OCI-LY1 (cell line): Measurements from ENCODE around the gene C4BPB.

Experiments used
- EZH2 ChIP-seq: fragments of 200-600 bp; sonication (generic), shearing (Covaris generic); IDR thresholded peaks from 2 replicates; pipeline ENCODE4 v1.8.0; 2017; ENCODE audit warnings: borderline replicate concordance, mixed run types, mild to moderate bottlenecking, antibody characterized with exemption, low read length, moderate library complexity, mixed read lengths
- TF ChIP-seq, protein P1 (sequence below): fragments of 200-600 bp; sonication (generic), shearing (Covaris generic); IDR thresholded peaks from 2 replicates; pipeline ENCODE4 v1.5.1; 2017; ENCODE audit warnings: mild to moderate bottlenecking, antibody characterized with exemption, low read length, moderate library complexity, mixed read lengths

DNA sequence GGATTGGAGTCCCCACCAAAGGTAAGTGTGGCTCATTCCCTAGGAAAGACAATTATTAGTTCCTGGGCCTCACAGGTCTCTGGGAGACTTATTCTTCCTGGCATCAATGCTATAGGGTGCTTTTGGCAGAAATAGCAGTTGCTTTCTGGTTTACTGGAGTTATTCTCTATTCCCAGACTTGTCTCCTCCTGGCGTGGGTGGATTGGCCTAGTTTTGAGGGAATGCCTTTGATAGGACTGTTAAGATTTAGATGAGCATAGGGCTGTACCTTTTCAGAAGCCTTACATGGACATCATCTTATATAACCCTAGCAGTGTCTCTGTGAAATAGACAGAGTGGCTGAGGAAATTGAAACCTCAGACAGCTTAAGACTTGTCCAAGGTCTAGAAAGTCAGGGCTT is 26.6 kb upstream of the C4BPB start:
- TF ChIP-seq, protein P1, sequence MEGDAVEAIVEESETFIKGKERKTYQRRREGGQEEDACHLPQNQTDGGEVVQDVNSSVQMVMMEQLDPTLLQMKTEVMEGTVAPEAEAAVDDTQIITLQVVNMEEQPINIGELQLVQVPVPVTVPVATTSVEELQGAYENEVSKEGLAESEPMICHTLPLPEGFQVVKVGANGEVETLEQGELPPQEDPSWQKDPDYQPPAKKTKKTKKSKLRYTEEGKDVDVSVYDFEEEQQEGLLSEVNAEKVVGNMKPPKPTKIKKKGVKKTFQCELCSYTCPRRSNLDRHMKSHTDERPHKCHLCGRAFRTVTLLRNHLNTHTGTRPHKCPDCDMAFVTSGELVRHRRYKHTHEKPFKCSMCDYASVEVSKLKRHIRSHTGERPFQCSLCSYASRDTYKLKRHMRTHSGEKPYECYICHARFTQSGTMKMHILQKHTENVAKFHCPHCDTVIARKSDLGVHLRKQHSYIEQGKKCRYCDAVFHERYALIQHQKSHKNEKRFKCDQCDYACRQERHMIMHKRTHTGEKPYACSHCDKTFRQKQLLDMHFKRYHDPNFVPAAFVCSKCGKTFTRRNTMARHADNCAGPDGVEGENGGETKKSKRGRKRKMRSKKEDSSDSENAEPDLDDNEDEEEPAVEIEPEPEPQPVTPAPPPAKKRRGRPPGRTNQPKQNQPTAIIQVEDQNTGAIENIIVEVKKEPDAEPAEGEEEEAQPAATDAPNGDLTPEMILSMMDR, result no peak
- no peak for TF ChIP-seq EZH2
